Esophagus (tissue), 2 donors: ENCODE measurements around the gene SCUBE1. TPM values are rescaled to one million over a fixed set of nuclear protein-coding genes. Genes with fewer than 3 reads are reported as not detected.

ENCODE experiments used
- H3K27ac ChIP-seq, 2 donors: one replicate each; pipeline ENCODE4 v1.5.1; 2013; ENCODE audit warnings: low read depth in 2 of 2, mild to moderate bottlenecking in 2 of 2, inconsistent platforms in 1 of 2, low read length in 1 of 2, moderate library complexity in 1 of 2
- H3K27me3 ChIP-seq, 2 donors: one replicate each; pipeline ENCODE4 v1.6.1; 2013; ENCODE audit warnings: low read length in 2 of 2, control low read depth in 1 of 2, mild to moderate bottlenecking in 1 of 2; ENCODE audit not compliant: insufficient read depth in 2 of 2, control insufficient read depth in 1 of 2
- H3K36me3 ChIP-seq, 2 donors: one replicate each; pipeline ENCODE4 v1.6.1; 2013; ENCODE audit warnings: low read length in 1 of 2; ENCODE audit not compliant: control insufficient read depth in 2 of 2, insufficient read depth in 2 of 2
- H3K4me1 ChIP-seq, 2 donors: one replicate each; pipeline ENCODE4 v1.6.1; 2013; ENCODE audit warnings: low read length in 1 of 2; ENCODE audit not compliant: control insufficient read depth in 2 of 2, insufficient read depth in 2 of 2
- H3K4me3 ChIP-seq, 2 donors: one replicate each; pipeline ENCODE4 v1.5.1; 2013; ENCODE audit warnings: low read length in 2 of 2, mild to moderate bottlenecking in 2 of 2, low read depth in 1 of 2, moderate library complexity in 1 of 2
- H3K9me3 ChIP-seq, 2 donors: one replicate each; pipeline ENCODE4 v1.6.1; 2013; ENCODE audit warnings: mild to moderate bottlenecking in 2 of 2, low read depth in 1 of 2, low read length in 1 of 2, moderate library complexity in 1 of 2; ENCODE audit not compliant: control insufficient read depth in 2 of 2, insufficient read depth in 1 of 2
- WGBS, 2 donors: extraction: QIAGEN DNeasy Blood & Tissue Kit; methylation state at CpG; one replicate each; pipeline ENCODE4 v1.1.7; 2013; 5-methylcytosine and 5-hydroxymethylcytosine counted together
- polyA plus RNA-seq, 2 donors: library from polyadenylated mRNA; stranded (reverse); fragments of 200-250 nt; gene quantifications; one replicate each; pipeline ENCODE4 v1.2.3, GENCODE V29; 2013
- donor health status: healthy with polysubstance abuse.
- donor health status: Bipolar disorder and iron deficiency.

SCUBE1 gene
- polyA plus RNA-seq, 2 donors, result 2.2 to 2.4 TPM

DNA sequence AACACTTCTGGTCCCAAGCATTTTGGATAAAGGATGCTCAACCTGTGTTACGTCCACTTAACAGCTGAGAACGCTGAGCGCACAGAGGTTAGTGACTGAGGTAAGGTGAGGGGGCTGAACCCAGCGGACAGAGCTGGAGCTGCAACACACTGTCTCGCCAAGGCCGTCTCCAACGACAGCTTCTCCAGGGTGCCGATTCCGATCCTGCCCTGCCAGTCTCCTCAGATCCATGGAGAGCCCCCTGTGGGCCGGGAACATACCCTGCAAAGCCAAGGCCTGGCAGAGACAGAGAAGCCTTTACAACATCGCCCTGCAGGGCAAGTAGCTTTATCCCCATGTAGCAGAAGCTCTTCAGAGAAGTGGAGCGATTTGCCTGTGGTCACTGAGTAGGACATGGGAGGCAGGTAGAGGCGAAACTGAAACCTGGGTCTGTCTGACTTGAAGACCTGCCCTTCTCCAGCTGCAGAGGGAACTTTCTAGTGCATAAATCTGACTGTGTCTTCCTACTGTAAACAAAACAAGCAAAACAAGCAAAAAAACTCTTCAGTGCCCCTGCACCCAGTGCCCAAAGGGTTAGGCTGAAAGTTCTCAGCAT is 72.8 kb downstream of the SCUBE1 start:
- H3K4me1 ChIP-seq, result no peaks in the 10 kb centered on the region
- 80 to 83% methylated on average over 13 of the region's 13 CpGs for WGBS, 2 donors

DNA sequence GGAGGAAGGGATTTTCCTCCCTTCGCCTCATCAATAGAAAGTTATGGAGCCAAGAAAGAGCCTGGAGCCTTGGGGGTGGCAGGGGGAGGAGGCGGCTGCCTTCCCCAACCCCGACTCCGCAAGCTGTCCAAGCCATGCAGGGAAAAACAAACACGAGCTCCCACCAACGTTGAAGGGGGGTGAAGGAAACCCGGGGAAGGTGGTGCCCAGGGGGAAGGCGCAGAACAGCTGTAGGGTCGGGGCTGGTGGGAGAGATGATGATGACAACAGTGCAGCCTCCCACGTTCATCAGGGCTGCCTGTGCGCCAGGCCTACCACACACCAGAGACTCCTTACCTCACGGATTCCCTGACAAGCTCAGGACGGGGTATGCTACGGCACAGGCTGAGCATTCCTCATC is 73.5 kb downstream of the SCUBE1 start:
- Histone ChIP-seq H3K27ac (no peak overlapping the region), H3K4me3 (no peak overlapping the region), H3K4me1 (peaks cover under 1 to 1% of the 10 kb centered on the region in 2 donors), H3K36me3 (no peaks in the 10 kb centered on the region), H3K9me3 (no peaks in the 10 kb centered on the region), H3K27me3 (no peaks in the 10 kb centered on the region)
- 62 to 69% methylated on average over 14 of the region's 14 CpGs for WGBS, 2 donors

More for the DNA sequence above, 72.8 kb downstream of the SCUBE1 start:
- H3K9me3 ChIP-seq, result no peaks in the 10 kb centered on the region
- no peak overlapping the region for H3K27ac ChIP-seq
- H3K27me3 ChIP-seq, result no peaks in the 10 kb centered on the region
- no peaks in the 10 kb centered on the region for H3K36me3 ChIP-seq
- no peak overlapping the region for H3K4me3 ChIP-seq

GRCh38 chr22:43269246-43269645 is 73.9 kb downstream of the SCUBE1 start:
- 58 to 60% methylated on average over 16 of the region's 16 CpGs for WGBS, 2 donors
- H3K36me3 ChIP-seq, result no peaks in the 10 kb centered on the region
- H3K9me3 ChIP-seq, result no peaks in the 10 kb centered on the region
- H3K27ac ChIP-seq, result no peak overlapping the region
- peaks cover 5% of the 10 kb centered on the region in 2 donors for H3K4me1 ChIP-seq
- no peak overlapping the region for H3K4me3 ChIP-seq
- no peaks in the 10 kb centered on the region for H3K27me3 ChIP-seq

GRCh38 chr22:43267981-43268660 is 75.1 kb downstream of the SCUBE1 start:
- Histone ChIP-seq H3K9me3 (no peaks in the 10 kb centered on the region), H3K4me3 (no peak overlapping the region), H3K27me3 (no peaks in the 10 kb centered on the region), H3K36me3 (no peaks in the 10 kb centered on the region), H3K4me1 (peaks cover 7 to 11% of the 10 kb centered on the region in 2 donors), H3K27ac (no peak overlapping the region)
- WGBS, 2 donors, result 87% methylated on average over 13 of the region's 13 CpGs

- Histone ChIP-seq H3K27me3 (no peaks in the 10 kb centered on the region), H3K4me1 (peaks cover 7 to 11% of the 10 kb centered on the region in 2 donors), H3K4me3 (no peak overlapping the region), H3K27ac (no peak overlapping the region), H3K9me3 (no peaks in the 10 kb centered on the region), H3K36me3 (no peaks in the 10 kb centered on the region)
- 89 to 90% methylated on average over 13 of the region's 13 CpGs for WGBS, 2 donors
Observed at GRCh38 chr22:43267332-43267980, 75.7 kb downstream of the SCUBE1 start.

- H3K9me3 ChIP-seq, result no peaks in the 10 kb centered on the region
Observed at GRCh38 chr22:43266076-43266475, 77.1 kb downstream of the SCUBE1 start.

DNA sequence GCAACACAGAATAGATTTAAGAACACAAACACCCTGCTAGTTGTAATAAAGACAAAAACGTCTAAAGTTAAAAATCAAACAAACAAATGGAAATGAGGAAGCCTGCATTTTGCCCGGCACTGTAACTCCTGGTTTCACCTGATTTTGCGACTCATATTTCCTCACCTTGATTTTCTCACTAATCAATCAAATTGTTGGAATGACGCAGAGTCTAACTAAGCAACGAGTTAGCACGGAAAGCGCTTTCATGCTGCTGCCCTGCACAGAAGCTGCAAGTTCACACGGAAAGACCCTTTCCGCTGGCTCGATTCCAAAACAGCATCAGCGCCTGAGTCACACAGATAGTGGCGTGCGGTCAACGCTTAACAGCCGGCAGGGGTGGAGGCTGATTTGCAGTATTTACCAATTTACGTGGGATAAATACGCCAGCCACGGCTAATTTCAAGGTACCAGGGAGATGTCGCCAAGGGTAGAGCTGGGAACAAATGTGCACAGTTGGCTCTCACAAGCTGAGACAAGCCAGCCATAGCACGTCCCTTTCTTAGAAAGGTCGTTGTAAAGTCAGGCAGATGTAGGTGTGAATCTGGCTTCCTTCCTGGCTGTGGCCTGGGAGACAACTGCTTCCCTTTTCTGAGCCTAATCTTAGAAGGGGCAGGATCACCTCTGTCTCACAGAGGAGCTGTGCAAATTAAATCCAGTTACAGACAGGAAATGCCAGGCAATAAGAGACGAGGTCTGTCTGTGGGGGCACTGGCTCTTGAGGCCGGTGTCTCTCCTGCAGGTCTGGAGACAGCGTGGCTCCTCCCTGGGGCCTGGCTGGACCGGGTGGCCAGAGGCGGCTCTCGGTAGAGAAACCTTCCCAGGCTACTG is 79.3 kb downstream of the SCUBE1 start:
- Histone ChIP-seq H3K9me3 (no peaks in the 10 kb centered on the region), H3K36me3 (no peaks in the 10 kb centered on the region), H3K27me3 (no peaks in the 10 kb centered on the region), H3K4me1 (peaks cover 7 to 11% of the 10 kb centered on the region in 2 donors), H3K27ac (peak overlapping the region; percentile 53 to 62), H3K4me3 (no peak overlapping the region)
- 7 to 9% methylated on average over 26 to 27 of the region's 27 CpGs for WGBS, 2 donors

More at GRCh38 chr22:43266076-43266475, 77.1 kb downstream of the SCUBE1 start:
- peaks cover 7 to 11% of the 10 kb centered on the region in 2 donors for H3K4me1 ChIP-seq
- no peak overlapping the region for H3K27ac ChIP-seq
- H3K27me3 ChIP-seq, result no peaks in the 10 kb centered on the region
- H3K4me3 ChIP-seq, result no peak overlapping the region
- no peaks in the 10 kb centered on the region for H3K36me3 ChIP-seq
- 83 to 87% methylated on average over 9 of the region's 9 CpGs for WGBS, 2 donors

- Histone ChIP-seq H3K4me3 (no peak overlapping the region), H3K27ac (peak overlapping the region in 1 of 2 donors; percentile 9), H3K9me3 (no peaks in the 10 kb centered on the region), H3K4me1 (peaks cover 7 to 11% of the 10 kb centered on the region in 2 donors), H3K27me3 (no peaks in the 10 kb centered on the region), H3K36me3 (no peaks in the 10 kb centered on the region)
- WGBS, 2 donors, result 47 to 57% methylated on average over 19 of the region's 19 CpGs
Observed at GRCh38 chr22:43262990-43263644, 80.1 kb downstream of the SCUBE1 start.
